ENCODE data around the gene TSC2. TPM values are rescaled to one million over a fixed set of nuclear protein-coding genes. Genes with fewer than 3 reads are reported as not detected.

Gene TSC2
- total RNA-seq, 2 experiments from 2014 or later, result 87.9 to 97.4 TPM

GRCh38 chr16:2078096-2078495, 30.3 kb downstream of the TSC2 start:
- H3K4me1 Mint-ChIP-seq (ENCODE audit: low read depth), result no peaks in the 10 kb centered on the region
- ChIA-PET CTCF (no interaction called here), POLR2A (no interaction called here)
- no peaks in the 10 kb centered on the region for H3K27me3 Mint-ChIP-seq (ENCODE audit: low read depth)
- no peak overlapping the region for H3K4me3 Mint-ChIP-seq
- DNase-seq (no peak), ATAC-seq (no peak)
- peaks cover 4% of the 10 kb centered on the region for H3K36me3 Mint-ChIP-seq (ENCODE audit: low read depth)
- H3K9me3 Mint-ChIP-seq (ENCODE audit: insufficient read depth), result no peaks in the 10 kb centered on the region
- H3K27ac Mint-ChIP-seq, result no peak overlapping the region

GRCh38 chr16:2078691-2079090, 30.9 kb downstream of the TSC2 start:
- POLR2A ChIA-PET, result no interaction called here
- Mint-ChIP-seq H3K4me1 (ENCODE audit: low read depth) (no peaks in the 10 kb centered on the region), H3K27ac (no peak overlapping the region)

GRCh38 chr16:2079311-2079800, 31.6 kb downstream of the TSC2 start:
- Mint-ChIP-seq H3K27me3 (ENCODE audit: low read depth) (no peaks in the 10 kb centered on the region), H3K36me3 (ENCODE audit: low read depth) (peaks cover 4% of the 10 kb centered on the region), H3K27ac (no peak overlapping the region), H3K4me3 (no peak overlapping the region), H3K9me3 (ENCODE audit: insufficient read depth) (no peaks in the 10 kb centered on the region), H3K4me1 (ENCODE audit: low read depth) (no peaks in the 10 kb centered on the region)
- ATAC-seq (no peak), DNase-seq (no peak)
- ChIA-PET POLR2A (no interaction called here), CTCF (interaction anchor here (1.6 kb wide), 1 partner anchor 73 kb away, joined by 4 read pairs; no protein-coding TSS in a partner anchor)

More at GRCh38 chr16:2078691-2079090, 30.9 kb downstream of the TSC2 start:
- no peaks in the 10 kb centered on the region for H3K27me3 Mint-ChIP-seq (ENCODE audit: low read depth)
- no peaks in the 10 kb centered on the region for H3K9me3 Mint-ChIP-seq (ENCODE audit: insufficient read depth)
- ATAC-seq (no peak), DNase-seq (no peak)
- no peak overlapping the region for H3K4me3 Mint-ChIP-seq
- H3K36me3 Mint-ChIP-seq (ENCODE audit: low read depth), result peaks cover 4% of the 10 kb centered on the region
- CTCF ChIA-PET, result no interaction called here

GRCh38 chr16:2079991-2080390, 32.2 kb downstream of the TSC2 start:
- ChIA-PET CTCF (interaction anchor here (1.6 kb wide), 1 partner anchor 73 kb away, joined by 4 read pairs; no protein-coding TSS in a partner anchor), POLR2A (no interaction called here)
- no peaks in the 10 kb centered on the region for H3K27me3 Mint-ChIP-seq (ENCODE audit: low read depth)
- ATAC-seq (no peak), DNase-seq (no peak)
- peaks cover 2% of the 10 kb centered on the region for H3K36me3 Mint-ChIP-seq (ENCODE audit: low read depth)
- H3K4me3 Mint-ChIP-seq, result no peak overlapping the region
- no peak overlapping the region for H3K27ac Mint-ChIP-seq
- no peaks in the 10 kb centered on the region for H3K9me3 Mint-ChIP-seq (ENCODE audit: insufficient read depth)
- H3K4me1 Mint-ChIP-seq (ENCODE audit: low read depth), result no peaks in the 10 kb centered on the region

- Mint-ChIP-seq H3K36me3 (ENCODE audit: low read depth) (peaks cover 2% of the 10 kb centered on the region), H3K4me3 (no peak overlapping the region)
Observed at GRCh38 chr16:2081201-2082084, 33.7 kb downstream of the TSC2 start.

GRCh38 chr16:2082171-2082982, 34.6 kb downstream of the TSC2 start:
- POLR2A ChIA-PET, result no interaction called here

More at GRCh38 chr16:2081201-2082084, 33.7 kb downstream of the TSC2 start:
- ChIA-PET CTCF (no interaction called here), POLR2A (no interaction called here)
- H3K9me3 Mint-ChIP-seq (ENCODE audit: insufficient read depth), result no peaks in the 10 kb centered on the region
- H3K27ac Mint-ChIP-seq, result no peak overlapping the region
- DNase-seq, result no peak
- H3K27me3 Mint-ChIP-seq (ENCODE audit: low read depth), result no peaks in the 10 kb centered on the region
- no peaks in the 10 kb centered on the region for H3K4me1 Mint-ChIP-seq (ENCODE audit: low read depth)
- ATAC-seq, result no peak

GRCh38 chr16:2082983-2083364, 35.2 kb downstream of the TSC2 start:
- DNase-seq (no peak), ATAC-seq (no peak)
- POLR2A ChIA-PET, result no interaction called here
- no peaks in the 10 kb centered on the region for H3K9me3 Mint-ChIP-seq (ENCODE audit: insufficient read depth)
- peak overlapping the region; percentile 34 for H3K27ac Mint-ChIP-seq
- peaks cover 6% of the 10 kb centered on the region for H3K36me3 Mint-ChIP-seq (ENCODE audit: low read depth)
- no peak overlapping the region for H3K4me3 Mint-ChIP-seq
- H3K4me1 Mint-ChIP-seq (ENCODE audit: low read depth), result no peaks in the 10 kb centered on the region
- CTCF ChIA-PET, result interaction anchor here (1.2 kb wide), 1 partner anchor 58 kb away, joined by 3 read pairs; no protein-coding TSS in a partner anchor
- H3K27me3 Mint-ChIP-seq (ENCODE audit: low read depth), result no peaks in the 10 kb centered on the region

More at GRCh38 chr16:2082171-2082982, 34.6 kb downstream of the TSC2 start:
- Mint-ChIP-seq H3K36me3 (ENCODE audit: low read depth) (peaks cover 2% of the 10 kb centered on the region), H3K27ac (no peak overlapping the region), H3K27me3 (ENCODE audit: low read depth) (no peaks in the 10 kb centered on the region), H3K9me3 (ENCODE audit: insufficient read depth) (no peaks in the 10 kb centered on the region), H3K4me3 (no peak overlapping the region), H3K4me1 (ENCODE audit: low read depth) (no peaks in the 10 kb centered on the region)
- DNase-seq, result no peak
- no peak for ATAC-seq
- CTCF ChIA-PET, result interaction anchor here (1.2 kb wide), 1 partner anchor 58 kb away, joined by 3 read pairs; no protein-coding TSS in a partner anchor

- H3K4me3 Mint-ChIP-seq, result no peak overlapping the region
Observed at GRCh38 chr16:2083409-2083808, 35.6 kb downstream of the TSC2 start.

GRCh38 chr16:2083876-2084780, 36.3 kb downstream of the TSC2 start:
- H3K36me3 Mint-ChIP-seq (ENCODE audit: low read depth), result peaks cover 6% of the 10 kb centered on the region
- H3K27ac Mint-ChIP-seq, result no peak overlapping the region
- ChIA-PET CTCF (no interaction called here), POLR2A (interaction anchor here (1.0 kb wide), 1 partner anchor 8 kb away, joined by 3 read pairs; no protein-coding TSS in a partner anchor)
- H3K27me3 Mint-ChIP-seq (ENCODE audit: low read depth), result no peaks in the 10 kb centered on the region
- H3K4me3 Mint-ChIP-seq, result no peak overlapping the region
- ATAC-seq (no peak), DNase-seq (no peak)
- no peaks in the 10 kb centered on the region for H3K9me3 Mint-ChIP-seq (ENCODE audit: insufficient read depth)
- no peaks in the 10 kb centered on the region for H3K4me1 Mint-ChIP-seq (ENCODE audit: low read depth)

More at GRCh38 chr16:2083409-2083808, 35.6 kb downstream of the TSC2 start:
- POLR2A ChIA-PET, result no interaction called here
- CTCF ChIA-PET, result interaction anchor here (1.2 kb wide), 1 partner anchor 57 kb away, joined by 3 read pairs; no protein-coding TSS in a partner anchor
- H3K27ac Mint-ChIP-seq, result no peak overlapping the region
- no peak for ATAC-seq
- no peaks in the 10 kb centered on the region for H3K27me3 Mint-ChIP-seq (ENCODE audit: low read depth)
- no peak for DNase-seq
- no peaks in the 10 kb centered on the region for H3K4me1 Mint-ChIP-seq (ENCODE audit: low read depth)
- H3K9me3 Mint-ChIP-seq (ENCODE audit: insufficient read depth), result no peaks in the 10 kb centered on the region
- H3K36me3 Mint-ChIP-seq (ENCODE audit: low read depth), result peaks cover 6% of the 10 kb centered on the region

- H3K27me3 Mint-ChIP-seq (ENCODE audit: low read depth), result no peaks in the 10 kb centered on the region
- DNase-seq (no peak), ATAC-seq (no peak)
- peaks cover 6% of the 10 kb centered on the region for H3K36me3 Mint-ChIP-seq (ENCODE audit: low read depth)
- H3K27ac Mint-ChIP-seq, result no peak overlapping the region
- H3K4me1 Mint-ChIP-seq (ENCODE audit: low read depth), result no peaks in the 10 kb centered on the region
- POLR2A ChIA-PET, result interaction anchor here (0.7 to 1.0 kb wide), 2 partner anchors 9 to 24 kb away, joined by 3 read pairs; no protein-coding TSS in a partner anchor
- H3K4me3 Mint-ChIP-seq, result no peak overlapping the region
- H3K9me3 Mint-ChIP-seq (ENCODE audit: insufficient read depth), result no peaks in the 10 kb centered on the region
- CTCF ChIA-PET, result no interaction called here
Observed at GRCh38 chr16:2084895-2085625, 37.3 kb downstream of the TSC2 start.
